Spinal cord (tissue), 10 donors: ENCODE measurements around the gene LRRC47. TPM values are rescaled to one million over a fixed set of nuclear protein-coding genes. Genes with fewer than 3 reads are reported as not detected.

ENCODE experiments used
- DNase-seq, 6 donors: peaks; one replicate each; pipeline versions ENCODE4 v3.0.0 to v3.0.0-alpha.2; 2013 to 2015; ENCODE audit warnings: low spot score in 6 of 6, low read depth in 4 of 6
- H3K27ac ChIP-seq: one replicate; pipeline ENCODE4 v1.5.1; 2013; ENCODE audit warnings: low read depth, low read length, control low read depth
- H3K27me3 ChIP-seq: one replicate; pipeline ENCODE4 v1.6.1; 2013; ENCODE audit warnings: low read length; ENCODE audit not compliant: control insufficient read depth, insufficient read depth
- H3K36me3 ChIP-seq: one replicate; pipeline ENCODE4 v1.6.1; 2013; ENCODE audit warnings: low read length; ENCODE audit not compliant: control insufficient read depth, insufficient read depth
- H3K4me1 ChIP-seq: one replicate; pipeline ENCODE4 v1.6.1; 2013; ENCODE audit warnings: low read length; ENCODE audit not compliant: control insufficient read depth, insufficient read depth
- H3K4me3 ChIP-seq: one replicate; pipeline ENCODE4 v1.5.1; 2013; ENCODE audit warnings: low read depth, low read length, control low read depth
- H3K9me3 ChIP-seq: one replicate; pipeline ENCODE4 v1.6.1; 2013; ENCODE audit warnings: low read length; ENCODE audit not compliant: control insufficient read depth, insufficient read depth
- WGBS: methylation state at CpG from one replicate; pipeline ENCODE4 v1.1.5; 2013; ENCODE audit warnings: missing lambda C conversion rate; ENCODE audit not compliant: insufficient coverage; 5-methylcytosine and 5-hydroxymethylcytosine counted together
- polyA plus RNA-seq, 2 donors: library from polyadenylated mRNA; unstranded; fragments of 120-200 nt; gene quantifications; one replicate each; pipeline ENCODE4 v1.2.1, GENCODE V29; 2013; ENCODE audit not compliant: insufficient read length in 2 of 2
- total RNA-seq, 2 donors: library from RNA; depleted of rRNA in 1 of 2; stranded (reverse); fragments of 120-200 nt in 1 of 2; fragments of >200 nt in 1 of 2; gene quantifications; one replicate each; pipeline versions ENCODE4 v1.2.3 to v1.2.4, GENCODE V29; 2013 to 2014
- donor health status: healthy.

Gene LRRC47
- total and polyA plus RNA-seq, 4 donors: 27.0 to 81.6 (median 50.5) TPM

- 94% methylated on average over 12 of the region's 14 CpGs for WGBS
- Histone ChIP-seq H3K9me3 (no peaks in the 10 kb centered on the region), H3K27me3 (peaks cover 12% of the 10 kb centered on the region), H3K4me1 (peaks cover 17% of the 10 kb centered on the region), H3K27ac (no peak overlapping the region), H3K36me3 (peaks cover 82% of the 10 kb centered on the region), H3K4me3 (no peak overlapping the region)
- no peak for DNase-seq
These were observed 59.6 kb downstream of the LRRC47 start for GRCh38 chr1:3736708-3737107.

DNA sequence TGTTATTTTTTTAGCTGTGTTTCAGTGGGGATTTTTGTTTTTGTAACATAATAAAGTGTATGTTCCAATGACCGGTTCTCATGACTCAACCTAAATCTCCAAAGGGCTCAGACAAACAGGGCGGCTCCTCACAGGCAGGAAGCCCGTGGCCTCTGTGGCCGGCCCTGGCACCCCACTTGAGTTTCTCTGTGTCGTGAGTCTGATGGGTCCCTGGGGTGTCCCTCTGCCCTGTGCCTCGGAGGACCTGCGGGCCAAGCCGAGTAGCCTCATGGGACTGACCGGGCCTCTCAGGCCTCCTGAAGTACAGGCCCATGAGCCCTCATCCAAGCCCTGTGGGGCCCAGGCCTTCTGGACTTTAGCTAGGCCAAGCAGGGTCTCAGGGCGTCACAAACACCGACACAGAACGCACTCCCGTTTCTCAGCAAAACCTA lies 60.2 kb downstream of the LRRC47 start:
- DNase-seq: no peak
- H3K9me3 ChIP-seq: no peaks in the 10 kb centered on the region
- WGBS: 85% methylated on average over 13 of the region's 13 CpGs
- H3K4me3 ChIP-seq: no peak overlapping the region
- H3K36me3 ChIP-seq: peaks cover 77% of the 10 kb centered on the region
- H3K27me3 ChIP-seq: peaks cover 12% of the 10 kb centered on the region
- peaks cover 22% of the 10 kb centered on the region for H3K4me1 ChIP-seq
- H3K27ac ChIP-seq: no peak overlapping the region

- Histone ChIP-seq H3K36me3 (peaks cover 73% of the 10 kb centered on the region), H3K4me3 (no peak overlapping the region), H3K27ac (no peak overlapping the region), H3K9me3 (no peaks in the 10 kb centered on the region), H3K27me3 (peaks cover 12% of the 10 kb centered on the region), H3K4me1 (peaks cover 27% of the 10 kb centered on the region)
- no peak for DNase-seq
- WGBS: 85% methylated on average over 11 of the region's 13 CpGs
These were observed 60.6 kb downstream of the LRRC47 start for GRCh38 chr1:3735688-3736087.

DNA sequence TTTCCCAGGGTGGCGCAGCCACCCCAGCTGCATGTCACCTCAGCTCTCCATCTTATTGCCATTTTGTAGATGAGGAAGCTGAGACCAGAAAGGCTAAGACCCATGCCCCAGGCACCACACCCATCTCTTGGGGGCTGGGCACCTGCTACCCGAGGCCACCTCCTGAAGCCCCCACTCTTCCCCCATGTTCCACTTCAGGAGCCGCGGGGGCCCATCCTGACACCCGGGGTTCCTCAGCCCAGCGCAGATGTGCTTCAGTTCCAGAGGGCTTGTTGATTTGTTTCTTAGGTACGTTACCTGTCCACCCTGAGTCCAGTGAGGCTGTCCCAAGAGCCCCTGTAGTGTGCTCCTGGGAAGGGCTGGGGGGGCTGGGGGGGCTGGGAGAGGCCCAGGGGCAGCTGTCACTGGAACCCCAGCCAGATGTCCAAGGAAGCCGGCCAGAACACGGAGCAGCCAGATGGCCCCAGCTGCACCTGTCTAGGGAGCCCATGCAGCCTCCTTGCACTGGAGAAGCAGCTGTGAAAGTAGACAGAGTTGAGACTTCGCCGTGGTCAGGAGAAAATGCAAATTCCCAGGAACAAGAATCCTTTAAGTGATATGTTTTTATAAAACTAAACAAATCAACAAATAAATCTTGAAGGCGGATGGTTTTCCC lies 61.1 kb downstream of the LRRC47 start:
- Histone ChIP-seq H3K4me1 (peaks cover 30% of the 10 kb centered on the region), H3K27ac (no peak overlapping the region), H3K36me3 (peaks cover 68% of the 10 kb centered on the region), H3K9me3 (no peaks in the 10 kb centered on the region), H3K27me3 (peaks cover 12% of the 10 kb centered on the region), H3K4me3 (no peak overlapping the region)
- DNase-seq: no peak
- WGBS: 79% methylated on average over 6 of the region's 12 CpGs

- Histone ChIP-seq H3K27ac (no peak overlapping the region), H3K4me1 (peaks cover 30% of the 10 kb centered on the region), H3K9me3 (no peaks in the 10 kb centered on the region), H3K27me3 (peaks cover 12% of the 10 kb centered on the region), H3K36me3 (peaks cover 62% of the 10 kb centered on the region), H3K4me3 (no peak overlapping the region)
- DNase-seq: no peak
- WGBS: 92% methylated on average over 16 of the region's 16 CpGs
These were observed 61.7 kb downstream of the LRRC47 start for GRCh38 chr1:3734602-3735001.

GRCh38 chr1:3733883-3734589 lies 62.3 kb downstream of the LRRC47 start:
- Histone ChIP-seq H3K27me3 (peaks cover 12% of the 10 kb centered on the region), H3K36me3 (peaks cover 59% of the 10 kb centered on the region), H3K4me1 (peaks cover 30% of the 10 kb centered on the region), H3K27ac (no peak overlapping the region), H3K9me3 (no peaks in the 10 kb centered on the region), H3K4me3 (no peak overlapping the region)
- 84% methylated on average over 13 of the region's 17 CpGs for WGBS
- no peak for DNase-seq

GRCh38 chr1:3733094-3733882 lies 63.0 kb downstream of the LRRC47 start:
- H3K36me3 ChIP-seq: peaks cover 52% of the 10 kb centered on the region
- peaks cover 30% of the 10 kb centered on the region for H3K4me1 ChIP-seq
- H3K9me3 ChIP-seq: no peaks in the 10 kb centered on the region
- peaks cover 12% of the 10 kb centered on the region for H3K27me3 ChIP-seq
- WGBS: 78% methylated on average over 25 of the region's 29 CpGs
- DNase-seq: no peak
- H3K27ac ChIP-seq: no peak overlapping the region
- H3K4me3 ChIP-seq: no peak overlapping the region

DNA sequence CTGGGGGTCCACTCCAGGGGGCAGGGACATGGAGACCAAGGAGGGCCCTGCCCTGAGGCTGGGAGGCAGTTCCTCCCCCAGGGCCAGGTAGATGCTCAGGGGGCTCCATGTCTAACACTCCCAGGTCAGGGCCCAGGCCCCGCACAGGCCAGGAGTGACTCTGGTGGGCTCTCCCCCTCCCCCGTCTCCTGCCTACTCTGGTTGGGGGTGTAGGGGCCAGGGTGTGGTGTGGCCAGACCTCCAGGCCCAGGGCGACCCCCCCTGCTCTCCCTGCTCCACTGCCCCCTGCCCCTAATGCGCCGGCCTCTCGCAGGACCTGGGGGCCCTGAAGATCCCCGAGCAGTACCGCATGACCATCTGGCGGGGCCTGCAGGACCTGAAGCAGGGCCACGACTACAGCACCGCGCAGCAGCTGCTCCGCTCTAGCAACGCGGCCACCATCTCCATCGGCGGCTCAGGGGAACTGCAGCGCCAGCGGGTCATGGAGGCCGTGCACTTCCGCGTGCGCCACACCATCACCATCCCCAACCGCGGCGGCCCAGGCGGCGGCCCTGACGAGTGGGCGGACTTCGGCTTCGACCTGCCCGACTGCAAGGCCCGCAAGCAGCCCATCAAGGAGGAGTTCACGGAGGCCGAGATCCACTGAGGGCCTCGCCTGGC lies 63.7 kb downstream of the LRRC47 start:
- H3K9me3 ChIP-seq: no peaks in the 10 kb centered on the region
- H3K4me1 ChIP-seq: peaks cover 30% of the 10 kb centered on the region
- no peak overlapping the region for H3K27ac ChIP-seq
- peaks cover 45% of the 10 kb centered on the region for H3K36me3 ChIP-seq
- peaks cover 13% of the 10 kb centered on the region for H3K27me3 ChIP-seq
- H3K4me3 ChIP-seq: no peak overlapping the region
- 17% methylated on average over 36 of the region's 37 CpGs for WGBS
- no peak for DNase-seq
